ENCODE measurements around the gene ATP6V0C.

ATP6V0C gene

GRCh38 chr16:2526135-2526534 lies 12.4 kb downstream of the ATP6V0C start:
- H3K4me3 ChIP-seq (replicated peaks; ENCODE audit: low read depth, low read length), result no peak overlapping the region
- TF ChIP-seq, protein P1, sequence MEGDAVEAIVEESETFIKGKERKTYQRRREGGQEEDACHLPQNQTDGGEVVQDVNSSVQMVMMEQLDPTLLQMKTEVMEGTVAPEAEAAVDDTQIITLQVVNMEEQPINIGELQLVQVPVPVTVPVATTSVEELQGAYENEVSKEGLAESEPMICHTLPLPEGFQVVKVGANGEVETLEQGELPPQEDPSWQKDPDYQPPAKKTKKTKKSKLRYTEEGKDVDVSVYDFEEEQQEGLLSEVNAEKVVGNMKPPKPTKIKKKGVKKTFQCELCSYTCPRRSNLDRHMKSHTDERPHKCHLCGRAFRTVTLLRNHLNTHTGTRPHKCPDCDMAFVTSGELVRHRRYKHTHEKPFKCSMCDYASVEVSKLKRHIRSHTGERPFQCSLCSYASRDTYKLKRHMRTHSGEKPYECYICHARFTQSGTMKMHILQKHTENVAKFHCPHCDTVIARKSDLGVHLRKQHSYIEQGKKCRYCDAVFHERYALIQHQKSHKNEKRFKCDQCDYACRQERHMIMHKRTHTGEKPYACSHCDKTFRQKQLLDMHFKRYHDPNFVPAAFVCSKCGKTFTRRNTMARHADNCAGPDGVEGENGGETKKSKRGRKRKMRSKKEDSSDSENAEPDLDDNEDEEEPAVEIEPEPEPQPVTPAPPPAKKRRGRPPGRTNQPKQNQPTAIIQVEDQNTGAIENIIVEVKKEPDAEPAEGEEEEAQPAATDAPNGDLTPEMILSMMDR (IDR thresholded peaks at IDR 0.05; ENCODE audit: low read depth, low read length, missing control alignments), result no peak
- DNase-seq (ENCODE audit: extremely low read depth, low read depth), result no peak

DNA sequence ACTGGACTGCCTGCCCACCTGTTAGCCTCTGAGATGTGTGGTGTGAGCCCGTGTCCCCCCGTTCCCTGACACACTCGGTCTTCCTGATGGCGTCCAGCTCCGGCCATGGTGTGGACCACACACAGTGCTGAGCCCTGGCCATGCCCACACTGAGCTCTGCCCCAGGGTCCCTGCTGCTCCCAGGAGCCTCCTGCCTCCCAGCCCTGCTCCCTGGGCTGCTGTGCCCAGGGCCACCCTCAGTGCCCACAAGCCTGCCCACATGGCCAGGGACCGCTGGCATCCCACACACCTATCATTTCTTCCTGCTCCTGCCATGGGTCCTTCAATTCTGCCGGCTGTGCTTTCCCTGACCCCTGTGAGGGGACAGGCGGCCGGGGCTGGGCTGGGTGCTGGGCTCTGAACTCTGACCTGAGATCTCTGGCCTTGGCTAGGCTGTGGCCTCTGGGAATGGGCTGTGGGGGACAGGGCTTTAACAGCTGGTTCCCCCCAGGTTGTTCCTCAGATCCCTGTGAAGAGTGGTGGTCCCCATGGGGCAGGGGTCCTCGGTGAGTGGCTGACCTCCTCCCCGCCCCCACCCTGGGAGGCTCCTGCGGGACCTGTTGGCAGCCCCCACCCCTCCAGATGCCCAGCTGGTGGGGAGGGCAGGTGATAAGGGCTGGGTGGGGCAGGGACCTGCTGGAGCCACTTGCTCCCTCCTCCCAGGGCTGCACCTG lies 13.5 kb downstream of the ATP6V0C start:
- H3K4me3 ChIP-seq (replicated peaks; ENCODE audit: low read depth, low read length), result no peak overlapping the region
- no peak for DNase-seq (ENCODE audit: extremely low read depth, low read depth)
- TF ChIP-seq, protein P1 (IDR thresholded peaks at IDR 0.05; ENCODE audit: low read depth, low read length, missing control alignments), result no peak

DNA sequence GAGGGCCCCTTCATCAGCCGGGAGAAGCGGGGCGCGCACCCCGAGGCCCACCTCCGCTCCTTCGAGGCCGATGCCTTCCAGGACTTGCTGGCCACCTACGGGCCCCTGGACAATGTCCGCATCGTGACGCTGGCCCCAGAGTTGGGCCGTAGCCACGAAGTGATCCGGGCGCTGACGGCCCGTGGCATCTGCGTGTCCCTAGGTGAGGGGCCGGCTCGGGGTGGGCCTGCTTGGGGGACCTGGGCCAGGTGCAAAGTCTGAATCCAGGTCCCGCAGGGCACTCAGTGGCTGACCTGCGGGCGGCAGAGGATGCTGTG lies 14.0 kb downstream of the ATP6V0C start:
- DNase-seq (ENCODE audit: extremely low read depth, low read depth), result no peak
- TF ChIP-seq, protein P1 (IDR thresholded peaks at IDR 0.05; ENCODE audit: low read depth, low read length, missing control alignments), result no peak
- no peak overlapping the region for H3K4me3 ChIP-seq (replicated peaks; ENCODE audit: low read depth, low read length)

DNA sequence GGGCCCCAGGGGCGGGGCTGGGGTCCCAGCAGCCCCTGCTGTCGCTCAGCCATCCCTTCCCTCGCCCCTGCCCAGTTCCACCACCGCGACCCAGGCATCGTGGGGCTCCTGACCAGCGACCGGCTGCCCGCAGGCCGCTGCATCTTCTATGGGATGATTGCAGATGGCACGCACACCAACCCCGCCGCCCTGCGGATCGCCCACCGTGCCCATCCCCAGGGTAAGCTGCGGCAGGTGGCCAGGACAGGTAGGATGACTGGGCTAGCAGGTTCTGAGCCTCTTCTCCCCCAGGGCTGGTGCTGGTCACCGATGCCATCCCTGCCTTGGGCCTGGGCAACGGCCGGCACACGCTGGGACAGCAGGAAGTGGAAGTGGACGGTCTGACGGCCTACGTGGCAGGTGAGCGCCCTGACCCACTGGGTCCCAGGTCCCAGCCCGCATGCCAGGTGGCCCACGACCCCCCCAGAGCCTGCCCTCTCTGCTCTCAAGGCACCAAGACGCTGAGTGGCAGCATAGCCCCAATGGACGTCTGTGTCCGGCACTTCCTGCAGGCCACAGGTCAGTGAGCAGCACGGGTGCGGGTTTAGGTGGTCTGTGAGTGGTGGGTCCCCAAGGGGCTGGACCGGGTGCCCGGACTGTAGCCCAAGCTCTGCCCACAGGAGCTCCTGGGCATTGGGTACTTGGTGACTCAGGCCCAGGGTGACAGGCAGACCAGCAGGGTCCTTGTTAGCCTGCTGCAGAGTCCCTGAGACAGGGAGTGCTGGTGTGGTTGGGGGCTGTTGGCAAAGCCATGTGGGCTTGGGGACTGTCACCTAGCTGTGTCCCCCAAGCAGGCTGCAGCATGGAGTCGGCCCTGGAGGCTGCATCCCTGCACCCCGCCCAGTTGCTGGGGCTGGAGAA lies 14.7 kb downstream of the ATP6V0C start:
- TF ChIP-seq, protein P1 (IDR thresholded peaks at IDR 0.05; ENCODE audit: low read depth, low read length, missing control alignments), result no peak
- no peak for DNase-seq (ENCODE audit: extremely low read depth, low read depth)
- no peak overlapping the region for H3K4me3 ChIP-seq (replicated peaks; ENCODE audit: low read depth, low read length)

DNA sequence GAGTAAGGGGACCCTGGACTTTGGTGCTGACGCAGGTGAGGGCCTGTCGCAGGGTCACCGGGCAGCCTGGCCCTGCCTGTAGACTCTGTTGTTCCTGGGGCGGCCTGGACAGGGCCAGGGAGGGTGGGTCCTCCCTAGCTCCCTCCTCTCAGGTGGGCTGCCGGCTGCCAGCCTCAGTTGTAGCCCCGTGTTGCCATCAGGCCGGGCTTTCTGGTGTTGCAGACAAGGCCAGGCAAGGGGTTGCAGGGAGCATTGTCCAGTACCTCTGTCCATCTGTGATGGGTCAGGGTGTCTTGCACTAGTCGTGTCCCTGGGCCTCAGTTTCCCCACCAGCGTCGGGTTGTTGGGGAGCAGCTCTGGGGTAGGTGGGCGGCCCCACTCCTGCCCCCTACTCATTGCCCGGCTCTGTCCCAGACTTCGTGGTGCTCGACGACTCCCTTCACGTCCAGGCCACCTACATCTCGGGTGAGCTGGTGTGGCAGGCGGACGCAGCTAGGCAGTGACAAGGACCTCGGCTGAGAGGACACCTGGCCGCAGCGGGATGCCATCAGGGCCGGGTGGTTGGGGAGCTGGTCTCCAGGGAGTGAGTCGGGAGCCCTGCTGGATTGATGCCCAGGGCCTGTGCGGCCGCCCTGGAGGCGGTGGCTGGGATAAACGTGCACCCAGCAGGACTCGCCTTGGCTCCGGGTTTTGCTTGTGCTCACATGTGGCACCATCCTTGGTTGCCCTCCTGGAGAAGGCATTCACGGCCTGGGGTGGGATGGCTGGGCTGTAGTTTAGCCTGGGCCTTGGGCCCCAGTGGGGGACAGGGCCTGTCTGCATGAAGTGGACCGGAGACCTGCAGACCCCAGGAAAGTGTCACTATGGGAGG lies 15.5 kb downstream of the ATP6V0C start:
- H3K4me3 ChIP-seq (replicated peaks; ENCODE audit: low read depth, low read length), result no peak overlapping the region
- TF ChIP-seq, protein P1 (IDR thresholded peaks at IDR 0.05; ENCODE audit: low read depth, low read length, missing control alignments), result no peak
- DNase-seq (ENCODE audit: extremely low read depth, low read depth), result no peak

DNA sequence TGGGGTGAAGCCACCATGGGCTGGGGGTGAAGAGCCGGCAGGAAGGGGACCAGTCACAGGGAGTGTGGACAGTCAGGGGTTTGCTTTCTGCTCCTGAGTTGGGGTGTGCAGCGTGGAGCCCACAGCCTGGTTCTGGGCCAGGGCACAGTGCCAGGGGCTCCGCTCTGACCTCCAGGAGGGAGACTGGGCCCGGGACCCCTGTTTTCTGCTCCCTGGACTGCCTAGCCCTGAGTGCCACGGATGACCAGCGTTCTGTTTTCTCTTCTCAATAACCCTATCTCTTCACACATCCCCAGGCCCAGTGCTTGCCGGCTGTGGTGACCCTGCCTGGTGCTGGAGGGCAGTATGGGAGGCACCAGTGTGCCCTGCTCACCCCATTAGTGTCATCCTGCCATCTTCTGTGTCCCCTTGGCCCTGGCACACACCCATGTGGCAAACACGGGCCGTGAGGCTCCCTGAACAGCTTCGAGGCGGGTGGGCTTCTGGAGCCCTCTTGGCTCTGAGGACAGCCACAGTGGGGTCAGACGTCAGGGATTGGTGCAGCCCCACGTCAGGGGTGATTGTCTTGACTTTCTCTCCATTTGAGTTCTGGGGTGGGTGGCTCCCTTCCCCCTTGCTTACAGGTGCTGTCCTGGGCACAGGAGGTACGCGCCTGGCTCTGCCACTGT lies 16.3 kb downstream of the ATP6V0C start:
- TF ChIP-seq, protein P1 (IDR thresholded peaks at IDR 0.05; ENCODE audit: low read depth, low read length, missing control alignments), result no peak
- DNase-seq (ENCODE audit: extremely low read depth, low read depth), result no peak
- no peak overlapping the region for H3K4me3 ChIP-seq (replicated peaks; ENCODE audit: low read depth, low read length)

Measured in HFF-Myc (cell line).